GM12874 (cell line): Measurements from ENCODE around the gene CHST8.

ENCODE experiments used
- TF ChIP-seq, protein P1 (sequence below): IDR thresholded peaks from 2 replicates; pipeline ENCODE4 v1.5.1; 2011; ENCODE audit warnings: low read depth, mild to moderate bottlenecking, control low read depth, low read length, moderate library complexity; ENCODE audit not compliant: insufficient read depth

The CHST8 gene

DNA sequence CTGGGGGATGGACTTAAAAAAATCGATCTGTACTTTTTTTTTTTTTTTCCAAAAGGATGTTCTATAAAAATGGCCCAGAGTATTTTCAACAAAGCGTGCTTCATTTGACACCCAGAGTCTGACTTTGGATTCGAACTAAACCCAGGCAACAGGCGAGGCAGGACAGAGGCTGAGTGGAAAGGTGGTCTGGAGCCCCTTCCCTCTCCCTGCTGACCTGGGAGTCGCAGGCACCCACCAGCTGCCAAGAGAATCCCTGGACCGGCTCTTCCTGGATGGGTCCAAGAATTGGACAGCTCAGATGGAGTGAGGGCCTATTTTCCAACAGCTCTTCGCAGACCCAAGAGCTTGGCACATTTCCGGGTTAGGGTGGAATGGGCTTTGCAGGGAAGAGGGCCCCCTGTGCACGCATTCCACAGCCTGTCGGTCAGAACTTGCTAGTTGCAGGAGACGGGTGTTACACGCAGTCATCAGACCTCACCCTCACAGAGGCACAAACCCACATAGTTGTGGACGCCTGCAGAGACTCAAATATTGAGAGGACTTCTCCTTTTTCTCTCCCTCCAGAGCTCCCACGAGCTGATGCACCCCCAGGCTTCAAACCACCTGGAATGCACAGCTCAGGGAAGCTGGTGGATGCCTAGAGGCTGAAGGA, 190.1 kb downstream of the CHST8 start:
- TF ChIP-seq, protein P1, sequence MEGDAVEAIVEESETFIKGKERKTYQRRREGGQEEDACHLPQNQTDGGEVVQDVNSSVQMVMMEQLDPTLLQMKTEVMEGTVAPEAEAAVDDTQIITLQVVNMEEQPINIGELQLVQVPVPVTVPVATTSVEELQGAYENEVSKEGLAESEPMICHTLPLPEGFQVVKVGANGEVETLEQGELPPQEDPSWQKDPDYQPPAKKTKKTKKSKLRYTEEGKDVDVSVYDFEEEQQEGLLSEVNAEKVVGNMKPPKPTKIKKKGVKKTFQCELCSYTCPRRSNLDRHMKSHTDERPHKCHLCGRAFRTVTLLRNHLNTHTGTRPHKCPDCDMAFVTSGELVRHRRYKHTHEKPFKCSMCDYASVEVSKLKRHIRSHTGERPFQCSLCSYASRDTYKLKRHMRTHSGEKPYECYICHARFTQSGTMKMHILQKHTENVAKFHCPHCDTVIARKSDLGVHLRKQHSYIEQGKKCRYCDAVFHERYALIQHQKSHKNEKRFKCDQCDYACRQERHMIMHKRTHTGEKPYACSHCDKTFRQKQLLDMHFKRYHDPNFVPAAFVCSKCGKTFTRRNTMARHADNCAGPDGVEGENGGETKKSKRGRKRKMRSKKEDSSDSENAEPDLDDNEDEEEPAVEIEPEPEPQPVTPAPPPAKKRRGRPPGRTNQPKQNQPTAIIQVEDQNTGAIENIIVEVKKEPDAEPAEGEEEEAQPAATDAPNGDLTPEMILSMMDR, result no peak

DNA sequence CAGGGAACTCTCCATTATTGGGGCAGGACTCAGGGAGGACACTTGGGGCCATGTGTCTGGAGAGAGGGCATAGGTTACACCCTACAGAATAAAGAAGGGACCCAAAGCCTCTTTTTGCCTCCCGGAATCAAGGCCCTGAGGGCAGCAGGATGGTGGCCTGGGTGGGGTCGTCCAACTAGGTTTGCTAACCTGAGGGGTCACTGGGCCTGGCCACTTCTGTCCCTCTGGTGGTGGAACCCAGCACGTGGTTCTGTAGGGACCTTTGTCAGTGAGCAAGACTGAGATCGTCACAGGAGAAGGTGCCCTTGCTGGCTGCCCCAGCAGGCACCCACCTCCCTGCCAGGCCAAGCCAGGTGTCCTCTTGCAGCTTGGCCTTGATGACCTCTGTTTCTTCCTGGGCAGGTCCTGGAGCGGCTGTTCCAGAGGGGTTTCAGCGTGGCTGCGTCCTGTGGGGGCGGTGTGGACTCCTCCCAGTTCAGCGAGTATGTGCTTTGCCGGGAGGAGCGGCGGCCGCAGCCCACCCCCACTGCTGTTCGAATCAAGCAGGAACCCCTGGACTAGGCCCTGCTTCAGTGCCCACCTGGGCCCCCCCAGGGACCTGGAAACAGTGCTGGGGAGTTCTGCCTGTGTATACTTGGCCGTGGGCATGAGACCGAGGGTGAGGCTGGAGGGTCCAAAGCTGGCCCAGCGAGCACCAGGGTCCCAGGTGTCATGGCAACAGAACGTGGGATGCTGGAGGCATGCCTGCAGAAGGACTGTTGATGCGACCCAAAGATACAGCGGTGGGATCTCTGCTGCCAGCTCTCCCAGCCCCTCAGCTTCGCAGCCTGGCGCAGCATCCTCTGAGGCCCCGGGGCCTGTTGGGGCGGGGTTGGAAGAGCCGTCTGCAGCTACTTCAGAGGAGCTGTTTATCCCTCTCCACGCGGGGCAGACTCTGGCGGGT, 190.9 kb downstream of the CHST8 start:
- TF ChIP-seq, protein P1, result no peak

- TF ChIP-seq, protein P1, result no peak
These were observed 191.8 kb downstream of the CHST8 start for GRCh38 chr19:33813391-33814101.

GRCh38 chr19:33814181-33815165, 192.7 kb downstream of the CHST8 start:
- TF ChIP-seq, protein P1, result no peak

GRCh38 chr19:33815380-33816340, 193.9 kb downstream of the CHST8 start:
- TF ChIP-seq, protein P1, result no peak

DNA sequence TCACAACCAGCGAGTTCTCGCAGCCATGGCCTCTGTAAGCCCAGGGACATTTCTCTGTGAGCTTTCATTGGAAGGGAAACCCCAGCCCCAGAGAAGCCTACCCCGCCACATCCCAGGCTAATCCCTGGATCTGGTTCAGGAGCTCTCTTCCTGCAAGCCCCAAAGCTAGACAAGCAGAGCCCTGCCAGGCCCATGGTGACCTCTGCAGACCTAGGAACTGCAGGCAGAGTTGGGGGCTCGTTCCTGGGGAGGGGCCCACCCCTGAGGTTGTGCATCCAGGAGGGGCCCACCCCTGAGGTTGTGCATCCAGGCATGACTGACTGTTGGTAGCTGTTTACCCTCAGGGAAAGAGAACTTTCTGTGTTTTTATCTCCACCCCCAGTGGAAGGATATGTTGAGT, 196.7 kb downstream of the CHST8 start:
- TF ChIP-seq, protein P1, result no peak
